GM19328 (cell line): ENCODE data around the gene LMAN1.

Source experiments
- ATAC-seq: cut with Tn5 transposase; IDR thresholded peaks from one replicate; pipeline ENCODE4 v1.9.1; 2021; ENCODE audit warnings: mild to moderate bottlenecking, moderate library complexity; ENCODE audit not compliant: unreplicated experiment

The LMAN1 gene

GRCh38 chr18:59305295-59305694, 53.8 kb downstream of the LMAN1 start:
- ATAC-seq, result no peak

GRCh38 chr18:59303656-59304195, 55.3 kb downstream of the LMAN1 start:
- ATAC-seq, result no peak

- no peak for ATAC-seq
Observed at GRCh38 chr18:59303006-59303405, 56.1 kb downstream of the LMAN1 start.

GRCh38 chr18:59301929-59302328, 57.1 kb downstream of the LMAN1 start:
- ATAC-seq, result no peak

- no peak for ATAC-seq
Observed at GRCh38 chr18:59300676-59301285, 58.3 kb downstream of the LMAN1 start.

- no peak for ATAC-seq
Observed at GRCh38 chr18:59298871-59299270, 60.2 kb downstream of the LMAN1 start.

- no peak for ATAC-seq
Observed at GRCh38 chr18:59293317-59293716, 65.7 kb downstream of the LMAN1 start.

GRCh38 chr18:59286341-59286740, 72.7 kb downstream of the LMAN1 start:
- ATAC-seq, result no peak

- no peak for ATAC-seq
Observed at GRCh38 chr18:59282341-59282740, 76.7 kb downstream of the LMAN1 start.

- ATAC-seq, result no peak
Observed at GRCh38 chr18:59279722-59280121, 79.3 kb downstream of the LMAN1 start.

- ATAC-seq, result no peak
Observed at GRCh38 chr18:59279193-59279592, 79.9 kb downstream of the LMAN1 start.

GRCh38 chr18:59278793-59279192, 80.3 kb downstream of the LMAN1 start:
- no peak for ATAC-seq
